H1 (cell line): Measurements from ENCODE around the gene PGP. TPM values are rescaled to one million over a fixed set of nuclear protein-coding genes. Genes with fewer than 3 reads are reported as not detected.

ENCODE experiments used
- CEBPB ChIP-seq: IDR thresholded peaks from 2 replicates; pipeline ENCODE4 v1.6.1; 2012; ENCODE audit warnings: low read depth, low read length
- CHD7 ChIP-seq: fragments of 300-600 bp; sonication (generic); IDR thresholded peaks from 2 replicates; pipeline ENCODE4 v1.7.1; 2012; ENCODE audit warnings: low read length, moderate library complexity, mild to moderate bottlenecking, inconsistent platforms; ENCODE audit not compliant: insufficient replicate concordance
- EGR1 ChIP-seq: IDR thresholded peaks from 2 replicates; pipeline ENCODE4 v1.6.1; 2011; ENCODE audit warnings: low read depth, low read length, borderline replicate concordance
- JUN ChIP-seq: IDR thresholded peaks from 2 replicates; pipeline ENCODE4 v1.6.1; 2011; ENCODE audit warnings: low read depth, mild to moderate bottlenecking, improper control_type of control experiment, low read length
- KDM4A ChIP-seq: IDR thresholded peaks from one replicate; pipeline ENCODE4 v1.7.1; 2012; ENCODE audit warnings: low read depth, mild to moderate bottlenecking, moderate library complexity, low read length, inconsistent platforms; ENCODE audit not compliant: severe bottlenecking
- SRF ChIP-seq: IDR thresholded peaks from 2 replicates; pipeline ENCODE4 v1.6.1; 2011; ENCODE audit warnings: mild to moderate bottlenecking, low read depth, low read length, moderate library complexity
- polyA plus RNA-seq, 7 experiments: library from polyadenylated mRNA; depleted of rRNA in 3 of 7; stranded (reverse) in 5 of 7; unstranded in 2 of 7; fragments of >200 nt in 5 of 7; fragments of 200-250 nt in 2 of 7; gene quantifications; 1 replicate in 5 of 7; 2 replicates in 1 of 7; 4 replicates in 1 of 7; pipeline versions ENCODE4 v1.2.1 to v1.2.3, GENCODE V29; 2011 to 2013; ENCODE audit warnings: missing spikeins in 2 of 7, mixed read lengths in 2 of 7
- total RNA-seq: library from RNA; stranded (reverse); fragmentation: NEBNext Ultra II Directional; extraction: Animal tissue kit (Norgen Biotek cat#: 25700); gene quantifications from 2 replicates; pipeline ENCODE4 v1.2.1, GENCODE V29; 2021

The PGP gene
- total and polyA plus RNA-seq, 2 of the 8 experiments (the other 6 are each of a cell fraction or from before 2014, with no cell fraction given): 30.9 to 55.9 TPM

GRCh38 chr16:2214719-2214968, at the start of gene PGP (continued):
- TF ChIP-seq CHD7 (no peak), JUN (no peak), CEBPB (no peak), KDM4A (peak; percentile 20), EGR1 (peak; percentile 90; the same call in 1 of the 2 replicates), SRF (no peak)
